Panc1 (cell line): ENCODE measurements around the gene CLDN11. TPM values are rescaled to one million over a fixed set of nuclear protein-coding genes. Genes with fewer than 3 reads are reported as not detected.

ENCODE experiments used
- ATAC-seq: fragments of 200-7000 bp; cut with Tn5 transposase; 2 replicates; pipeline ENCODE4 v1.9.1; 2020; ENCODE audit warnings: mild to moderate bottlenecking, moderate library complexity
- BruUV-seq: library from RNA; stranded (reverse); fragments of 400-500 nt; replicated peaks from 2 replicates; lab custom pipeline; 2021; lab: Mats Ljungman, UMichigan
- CTCF ChIA-PET: fragments of 300-600 bp; sonication (Branson Sonifier 250); formaldehyde crosslinking; loops from one replicate; lab custom pipeline; 2022; ENCODE audit warnings: antibody characterized with exemption; lab: Charles Lee
- POLR2A ChIA-PET: fragments of 300-600 bp; sonication (Branson Sonifier 250); formaldehyde crosslinking; loops from one replicate; lab custom pipeline; 2022; ENCODE audit warnings: antibody characterized with exemption; lab: Charles Lee
- DNase-seq: peaks from one replicate; pipeline ENCODE4 v3.0.0-alpha.2; 2010; ENCODE audit warnings: low read depth, low spot score
- H3K27ac ChIP-seq: 2 replicates; pipeline ENCODE4 v1.5.1; 2011; ENCODE audit warnings: mild to moderate bottlenecking, low read length, inconsistent platforms
- H3K27me3 ChIP-seq: fragments of 200-500 bp; sonication (Bioruptor generic); 2 replicates; pipeline ENCODE4 v1.6.0; 2014; ENCODE audit warnings: low read length, inconsistent platforms; ENCODE audit not compliant: control insufficient read depth, insufficient read depth
- H3K36me3 ChIP-seq: fragments of 200-500 bp; sonication (Bioruptor generic); 2 replicates; pipeline ENCODE4 v1.5.1; 2014; ENCODE audit warnings: inconsistent platforms, mild to moderate bottlenecking, low read length, moderate library complexity; ENCODE audit not compliant: control insufficient read depth, insufficient read depth
- H3K4me1 ChIP-seq: 2 replicates; pipeline ENCODE4 v1.5.1; 2011; ENCODE audit warnings: inconsistent platforms, mild to moderate bottlenecking, low read length, moderate library complexity; ENCODE audit not compliant: control insufficient read depth, insufficient read depth
- H3K4me3 ChIP-seq, 2 experiments: 2 replicates each; pipeline ENCODE4 v1.5.1; 2011 to 2012; ENCODE audit warnings: low read depth in 2 of 2, low read length in 2 of 2, mild to moderate bottlenecking in 2 of 2, inconsistent platforms in 1 of 2, moderate library complexity in 1 of 2
- H3K9me3 ChIP-seq: fragments of 200-500 bp; sonication (Bioruptor generic); 2 replicates; pipeline ENCODE4 v1.5.1; 2014; ENCODE audit warnings: low read depth, mild to moderate bottlenecking, inconsistent platforms, low read length, moderate library complexity; ENCODE audit not compliant: control insufficient read depth, insufficient read depth
- POLR2AphosphoS5 ChIP-seq: IDR thresholded peaks from 2 replicates; pipeline ENCODE4 v1.6.1; 2012; ENCODE audit warnings: mild to moderate bottlenecking, low read depth, low read length, moderate library complexity
- SIN3A ChIP-seq: IDR thresholded peaks from 2 replicates; pipeline ENCODE4 v1.6.1; 2012; ENCODE audit warnings: low read depth, mild to moderate bottlenecking, low read length, moderate library complexity, borderline replicate concordance; ENCODE audit not compliant: insufficient read depth
- TCF7L2 ChIP-seq: IDR thresholded peaks from 2 replicates; pipeline ENCODE4 v1.6.1; 2011; ENCODE audit warnings: mild to moderate bottlenecking, low read depth, low read length, inconsistent platforms
- in situ Hi-C: cut with HindIII; loops from 2 replicates; pipeline ENCODE4 v1.10.0; 2016; ENCODE audit warnings: low sequenced_read_pairs, low pct_unique_long_range_greater_than_20kb
- intact Hi-C: fragments of 100-400 bp; cut with micrococcal nuclease; formaldehyde crosslinking; loops from one replicate; pipeline ENCODE4 v1.10.0; 2022; ENCODE audit not compliant: unreplicated experiment
- total RNA-seq: library from RNA; stranded (reverse); gene quantifications from one replicate; pipeline ENCODE4 v1.2.1, GENCODE V29; 2021; ENCODE audit not compliant: unreplicated experiment
- TF ChIP-seq, protein P1 (sequence below): fragments of 450-650 bp; IDR thresholded peaks from 2 replicates; pipeline ENCODE4 v1.5.1; 2017; ENCODE audit warnings: mild to moderate bottlenecking
- TF ChIP-seq, protein P2 (sequence below), 2 experiments: IDR thresholded peaks; 2 replicates each; pipeline ENCODE4 v1.6.1; 2011 to 2012; ENCODE audit warnings: low read depth in 2 of 2, control low read depth in 1 of 2, low read length in 1 of 2, mild to moderate bottlenecking in 1 of 2, moderate library complexity in 1 of 2; ENCODE audit not compliant: insufficient read depth in 1 of 2

The CLDN11 gene
- total RNA-seq, 1 experiment from 2014 or later: 1.9 TPM

DNA sequence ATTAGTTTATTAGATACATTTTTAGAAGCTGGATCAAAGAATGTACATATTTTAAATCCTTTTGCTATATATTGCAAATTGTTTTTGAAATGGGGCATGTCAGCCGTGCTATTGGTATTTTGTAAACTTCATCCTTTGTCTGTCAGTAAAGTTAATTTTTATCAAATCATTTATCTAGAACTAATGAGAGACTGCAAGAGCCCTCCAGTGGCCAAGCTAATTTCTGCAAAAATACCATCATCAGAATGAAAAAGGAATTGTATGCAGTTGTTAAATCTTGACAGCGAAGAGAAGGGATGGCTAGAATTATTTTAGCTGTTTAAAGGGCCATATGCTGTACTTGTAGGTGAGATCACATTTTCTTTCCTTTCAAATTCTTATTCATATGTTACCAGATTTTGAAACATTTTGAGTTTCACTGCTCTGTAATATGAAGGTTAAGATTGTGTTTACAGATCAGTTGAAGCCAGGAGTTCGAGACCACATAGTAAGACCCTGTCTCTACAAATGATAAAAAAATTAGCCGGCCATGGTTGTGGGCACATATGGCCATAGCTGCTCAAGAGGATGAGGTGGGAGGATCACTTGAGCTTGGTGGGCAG is 8.1 kb upstream of the CLDN11 start:
- DNase-seq: peak; percentile 15
- POLR2A ChIA-PET: no interaction called here
- intact Hi-C loops: loop anchor here (2.0 to 5.0 kb wide), 2 partner anchors 100 to 282 kb away; no protein-coding TSS in a partner anchor
- BruUV-seq: no TSS peak
- in situ Hi-C loops: no loop called here
- Histone ChIP-seq H3K36me3 (no peaks in the 10 kb centered on the region), H3K27ac (no peak overlapping the region), H3K4me3 (no peak overlapping the region), H3K4me1 (no peaks in the 10 kb centered on the region), H3K27me3 (no peaks in the 10 kb centered on the region), H3K9me3 (no peaks in the 10 kb centered on the region)
- CTCF ChIA-PET: interaction anchor here (0.6 to 1.2 kb wide), 7 partner anchors 13 to 401 kb away, joined by 3 to 11 read pairs (median 6); no protein-coding TSS in a partner anchor
- TF ChIP-seq, protein P1, sequence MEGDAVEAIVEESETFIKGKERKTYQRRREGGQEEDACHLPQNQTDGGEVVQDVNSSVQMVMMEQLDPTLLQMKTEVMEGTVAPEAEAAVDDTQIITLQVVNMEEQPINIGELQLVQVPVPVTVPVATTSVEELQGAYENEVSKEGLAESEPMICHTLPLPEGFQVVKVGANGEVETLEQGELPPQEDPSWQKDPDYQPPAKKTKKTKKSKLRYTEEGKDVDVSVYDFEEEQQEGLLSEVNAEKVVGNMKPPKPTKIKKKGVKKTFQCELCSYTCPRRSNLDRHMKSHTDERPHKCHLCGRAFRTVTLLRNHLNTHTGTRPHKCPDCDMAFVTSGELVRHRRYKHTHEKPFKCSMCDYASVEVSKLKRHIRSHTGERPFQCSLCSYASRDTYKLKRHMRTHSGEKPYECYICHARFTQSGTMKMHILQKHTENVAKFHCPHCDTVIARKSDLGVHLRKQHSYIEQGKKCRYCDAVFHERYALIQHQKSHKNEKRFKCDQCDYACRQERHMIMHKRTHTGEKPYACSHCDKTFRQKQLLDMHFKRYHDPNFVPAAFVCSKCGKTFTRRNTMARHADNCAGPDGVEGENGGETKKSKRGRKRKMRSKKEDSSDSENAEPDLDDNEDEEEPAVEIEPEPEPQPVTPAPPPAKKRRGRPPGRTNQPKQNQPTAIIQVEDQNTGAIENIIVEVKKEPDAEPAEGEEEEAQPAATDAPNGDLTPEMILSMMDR: peak; percentile 74; the same call in 1 of the 2 replicates
- no peak for TF ChIP-seq POLR2AphosphoS5
- no peak for ATAC-seq

DNA sequence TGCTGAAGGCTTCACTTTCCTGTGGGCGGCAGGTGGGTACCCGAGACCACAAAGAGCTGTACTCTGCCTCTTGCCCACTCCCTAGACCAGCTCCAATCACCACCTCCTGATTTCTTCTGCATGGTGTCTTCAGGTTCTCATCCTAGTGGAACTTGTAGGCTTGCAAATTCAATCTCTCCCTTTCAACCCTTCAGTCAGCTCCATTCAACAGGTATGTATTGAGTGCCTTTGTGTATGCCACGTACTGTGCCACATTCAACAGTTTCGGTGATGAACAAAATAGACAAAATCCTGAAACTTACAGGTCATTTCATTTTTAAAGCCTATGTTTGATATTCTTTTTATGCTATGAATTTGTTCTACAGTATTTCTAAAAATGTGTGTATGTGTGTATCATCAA is 5.4 kb upstream of the CLDN11 start:
- POLR2A ChIA-PET: no interaction called here
- in situ Hi-C loops (no loop called here), intact Hi-C loops (loop anchor here (5.0 kb wide), 1 partner anchor 279 kb away; no protein-coding TSS in a partner anchor)
- H3K4me3 ChIP-seq: no peak overlapping the region
- CTCF ChIA-PET: interaction anchor here (0.5 to 2.3 kb wide), 10 partner anchors 19 to 461 kb away, joined by 3 to 52 read pairs (median 4); no protein-coding TSS in a partner anchor
- H3K27me3 ChIP-seq: no peaks in the 10 kb centered on the region
- no peaks in the 10 kb centered on the region for H3K36me3 ChIP-seq
- no peak overlapping the region for H3K27ac ChIP-seq
- DNase-seq (no peak), ATAC-seq (no peak)
- BruUV-seq: no TSS peak
- TF ChIP-seq TCF7L2 (no peak), SIN3A (no peak)
- no peaks in the 10 kb centered on the region for H3K9me3 ChIP-seq
- H3K4me1 ChIP-seq: no peaks in the 10 kb centered on the region

DNA sequence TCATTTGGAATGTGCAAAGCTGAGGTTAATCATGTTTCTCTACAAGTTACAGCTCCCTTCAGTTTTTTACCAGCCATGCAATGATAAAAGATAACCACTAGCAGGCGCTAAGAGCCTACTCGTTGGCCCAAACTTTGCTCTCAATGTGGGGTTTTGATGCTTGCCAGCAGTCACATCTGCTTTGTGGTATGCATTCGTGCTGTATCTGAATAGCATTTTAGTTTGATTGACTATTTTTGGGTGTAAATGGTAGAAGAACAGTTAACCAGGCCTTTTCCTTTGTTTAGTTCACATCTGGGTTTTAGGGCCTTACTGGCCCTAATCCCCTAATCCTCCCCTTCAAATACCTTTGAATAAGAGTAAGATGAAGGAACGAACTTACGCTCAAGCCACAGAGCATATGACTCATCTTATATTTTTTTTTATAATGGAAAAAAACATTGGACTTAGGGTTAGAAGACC is 4.4 kb upstream of the CLDN11 start:
- intact Hi-C loops: loop anchor here (1.0 to 5.0 kb wide), 3 partner anchors 278 to 434 kb away; no protein-coding TSS in a partner anchor
- DNase-seq: peak; percentile 68

More for the DNA sequence above, 4.4 kb upstream of the CLDN11 start:
- Histone ChIP-seq H3K36me3 (no peaks in the 10 kb centered on the region), H3K4me1 (no peaks in the 10 kb centered on the region), H3K4me3 (no peak overlapping the region), H3K27me3 (no peaks in the 10 kb centered on the region), H3K27ac (no peak overlapping the region), H3K9me3 (no peaks in the 10 kb centered on the region)
- peak; percentile 61 for ATAC-seq
- BruUV-seq: no TSS peak
- in situ Hi-C loops: no loop called here
- no peak for TF ChIP-seq TCF7L2
- TF ChIP-seq, protein P1: peak; percentile 99
- no peak for TF ChIP-seq SIN3A
- TF ChIP-seq POLR2AphosphoS5: no peak
- TF ChIP-seq, protein P2, sequence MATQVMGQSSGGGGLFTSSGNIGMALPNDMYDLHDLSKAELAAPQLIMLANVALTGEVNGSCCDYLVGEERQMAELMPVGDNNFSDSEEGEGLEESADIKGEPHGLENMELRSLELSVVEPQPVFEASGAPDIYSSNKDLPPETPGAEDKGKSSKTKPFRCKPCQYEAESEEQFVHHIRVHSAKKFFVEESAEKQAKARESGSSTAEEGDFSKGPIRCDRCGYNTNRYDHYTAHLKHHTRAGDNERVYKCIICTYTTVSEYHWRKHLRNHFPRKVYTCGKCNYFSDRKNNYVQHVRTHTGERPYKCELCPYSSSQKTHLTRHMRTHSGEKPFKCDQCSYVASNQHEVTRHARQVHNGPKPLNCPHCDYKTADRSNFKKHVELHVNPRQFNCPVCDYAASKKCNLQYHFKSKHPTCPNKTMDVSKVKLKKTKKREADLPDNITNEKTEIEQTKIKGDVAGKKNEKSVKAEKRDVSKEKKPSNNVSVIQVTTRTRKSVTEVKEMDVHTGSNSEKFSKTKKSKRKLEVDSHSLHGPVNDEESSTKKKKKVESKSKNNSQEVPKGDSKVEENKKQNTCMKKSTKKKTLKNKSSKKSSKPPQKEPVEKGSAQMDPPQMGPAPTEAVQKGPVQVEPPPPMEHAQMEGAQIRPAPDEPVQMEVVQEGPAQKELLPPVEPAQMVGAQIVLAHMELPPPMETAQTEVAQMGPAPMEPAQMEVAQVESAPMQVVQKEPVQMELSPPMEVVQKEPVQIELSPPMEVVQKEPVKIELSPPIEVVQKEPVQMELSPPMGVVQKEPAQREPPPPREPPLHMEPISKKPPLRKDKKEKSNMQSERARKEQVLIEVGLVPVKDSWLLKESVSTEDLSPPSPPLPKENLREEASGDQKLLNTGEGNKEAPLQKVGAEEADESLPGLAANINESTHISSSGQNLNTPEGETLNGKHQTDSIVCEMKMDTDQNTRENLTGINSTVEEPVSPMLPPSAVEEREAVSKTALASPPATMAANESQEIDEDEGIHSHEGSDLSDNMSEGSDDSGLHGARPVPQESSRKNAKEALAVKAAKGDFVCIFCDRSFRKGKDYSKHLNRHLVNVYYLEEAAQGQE (IDR thresholded peaks at IDR 0.05; ENCODE audit: insufficient read depth in 1 of 2, low read depth in 2 of 2, low read length in 1 of 2): no peak
- ChIA-PET CTCF (interaction anchor here (0.6 to 2.3 kb wide), 13 partner anchors 9 to 460 kb away, joined by 3 to 52 read pairs (median 4); no protein-coding TSS in a partner anchor), POLR2A (interaction anchor here (0.5 to 0.9 kb wide), 3 partner anchors 11 to 455 kb away, joined by 3 to 6 read pairs (median 3); partner anchors contain the start of gene RPL22L1)
